Sciatic nerve (tissue), 2 donors: ENCODE measurements around the gene PRDX6. TPM values are rescaled to one million over a fixed set of nuclear protein-coding genes. Genes with fewer than 3 reads are reported as not detected.
A peak's percentile ranks its signal among the peaks of the same experiment; 100 is the strongest.

Experiments used
- ATAC-seq: fragments of 200-7000 bp; cut with Tn5 transposase; one replicate; pipeline ENCODE4 v1.9.1; 2020; ENCODE audit warnings: mild to moderate bottlenecking, moderate library complexity
- DNase-seq: peaks from one replicate; pipeline ENCODE4 v3.0.0-alpha.2; 2020; ENCODE audit warnings: low spot score
- intact Hi-C: fragments of 100-400 bp; cut with DNase I; formaldehyde crosslinking; loops from one replicate; pipeline ENCODE4 v1.14.2; 2022
- total RNA-seq: library from RNA; stranded (reverse); fragmentation: NEBNext Ultra II Directional; extraction: Animal tissue kit (Norgen Biotek cat#: 25700); gene quantifications from one replicate; pipeline ENCODE4 v1.2.1, GENCODE V29; 2021
- donor health status: DM: no; HTN: no; CAD: no.
- donor health status: DM: no; HTN: no; CAD: no.

The PRDX6 gene
- total RNA-seq = 184 TPM

GRCh38 chr1:173477286-173478093, at the start of gene PRDX6:
Gene PRDX6, plus strand, starts transcription at chr1:173477335. Its CDS starts 63 bp downstream, at chr1:173477398.
- DNase-seq (peak; percentile 94), ATAC-seq (peak; percentile 87)
- intact Hi-C loops = no loop called here

- ATAC-seq (peak; percentile 99), DNase-seq (peak; percentile 91)
- intact Hi-C loops = loop anchor here (10.0 kb wide), 1 partner anchor 395 kb away; the partner anchor contains the start of genes CENPL and DARS2
Measured at GRCh38 chr1:173429471-173430402, 47.4 kb upstream of the PRDX6 start.

GRCh38 chr1:173430677-173431303, 46.3 kb upstream of the PRDX6 start:
- DNase-seq = no peak
- intact Hi-C loops = loop anchor here (10.0 kb wide), 1 partner anchor 394 kb away; the partner anchor contains the start of genes CENPL and DARS2
- ATAC-seq = no peak

- intact Hi-C loops = loop anchor here (10.0 kb wide), 1 partner anchor 393 kb away; the partner anchor contains the start of genes CENPL and DARS2
- ATAC-seq (peak; percentile 83), DNase-seq (peak; percentile 95)
Measured at GRCh38 chr1:173431304-173432045, 45.7 kb upstream of the PRDX6 start.

GRCh38 chr1:173432331-173432730, 44.8 kb upstream of the PRDX6 start:
- DNase-seq (no peak), ATAC-seq (no peak)
- intact Hi-C loops = loop anchor here (10.0 kb wide), 1 partner anchor 392 kb away; the partner anchor contains the start of genes CENPL and DARS2

GRCh38 chr1:173433751-173434326, 43.3 kb upstream of the PRDX6 start:
- no peak for DNase-seq
- intact Hi-C loops = loop anchor here (10.0 kb wide), 1 partner anchor 391 kb away; the partner anchor contains the start of genes CENPL and DARS2

GRCh38 chr1:173436841-173437428, 40.2 kb upstream of the PRDX6 start:
- DNase-seq (no peak), ATAC-seq (no peak)
- intact Hi-C loops = loop anchor here (10.0 kb wide), 1 partner anchor 388 kb away; the partner anchor contains the start of genes CENPL and DARS2

More at GRCh38 chr1:173433751-173434326, 43.3 kb upstream of the PRDX6 start:
- ATAC-seq = no peak

GRCh38 chr1:173438675-173439074, 38.5 kb upstream of the PRDX6 start:
- intact Hi-C loops = loop anchor here (10.0 kb wide), 1 partner anchor 386 kb away; the partner anchor contains the start of genes CENPL and DARS2
- ATAC-seq (no peak), DNase-seq (no peak)

GRCh38 chr1:173440430-173440829, 36.7 kb upstream of the PRDX6 start:
- intact Hi-C loops = no loop called here
- ATAC-seq (no peak), DNase-seq (no peak)

GRCh38 chr1:173444757-173445156, 32.4 kb upstream of the PRDX6 start:
- ATAC-seq (no peak), DNase-seq (no peak)
- intact Hi-C loops = no loop called here

- intact Hi-C loops = no loop called here
- ATAC-seq (no peak), DNase-seq (no peak)
Measured at GRCh38 chr1:173445164-173445563, 32.0 kb upstream of the PRDX6 start.

GRCh38 chr1:173445656-173446055, 31.5 kb upstream of the PRDX6 start:
- no peak for ATAC-seq
- intact Hi-C loops = no loop called here

GRCh38 chr1:173447224-173447623, 29.9 kb upstream of the PRDX6 start:
- intact Hi-C loops = no loop called here
- DNase-seq = no peak
- no peak for ATAC-seq

More at GRCh38 chr1:173445656-173446055, 31.5 kb upstream of the PRDX6 start:
- no peak for DNase-seq

GRCh38 chr1:173448945-173449344, 28.2 kb upstream of the PRDX6 start:
- intact Hi-C loops = no loop called here
- no peak for DNase-seq
- ATAC-seq = no peak

- intact Hi-C loops = no loop called here
- ATAC-seq = no peak
- no peak for DNase-seq
Measured at GRCh38 chr1:173451981-173452380, 25.2 kb upstream of the PRDX6 start.

- ATAC-seq = no peak
- DNase-seq = no peak
- intact Hi-C loops = no loop called here
Measured at GRCh38 chr1:173453982-173454381, 23.2 kb upstream of the PRDX6 start.

- DNase-seq (no peak), ATAC-seq (no peak)
- intact Hi-C loops = no loop called here
Measured at GRCh38 chr1:173454966-173455524, 22.1 kb upstream of the PRDX6 start.
